ENCODE results near the gene SSRP1.
"Not testable (repeated sequence)": the region's sequence is repeated elsewhere in the genome, so short reads cannot be mapped to it uniquely, and the experiment has no call there.

Gene SSRP1

DNA sequence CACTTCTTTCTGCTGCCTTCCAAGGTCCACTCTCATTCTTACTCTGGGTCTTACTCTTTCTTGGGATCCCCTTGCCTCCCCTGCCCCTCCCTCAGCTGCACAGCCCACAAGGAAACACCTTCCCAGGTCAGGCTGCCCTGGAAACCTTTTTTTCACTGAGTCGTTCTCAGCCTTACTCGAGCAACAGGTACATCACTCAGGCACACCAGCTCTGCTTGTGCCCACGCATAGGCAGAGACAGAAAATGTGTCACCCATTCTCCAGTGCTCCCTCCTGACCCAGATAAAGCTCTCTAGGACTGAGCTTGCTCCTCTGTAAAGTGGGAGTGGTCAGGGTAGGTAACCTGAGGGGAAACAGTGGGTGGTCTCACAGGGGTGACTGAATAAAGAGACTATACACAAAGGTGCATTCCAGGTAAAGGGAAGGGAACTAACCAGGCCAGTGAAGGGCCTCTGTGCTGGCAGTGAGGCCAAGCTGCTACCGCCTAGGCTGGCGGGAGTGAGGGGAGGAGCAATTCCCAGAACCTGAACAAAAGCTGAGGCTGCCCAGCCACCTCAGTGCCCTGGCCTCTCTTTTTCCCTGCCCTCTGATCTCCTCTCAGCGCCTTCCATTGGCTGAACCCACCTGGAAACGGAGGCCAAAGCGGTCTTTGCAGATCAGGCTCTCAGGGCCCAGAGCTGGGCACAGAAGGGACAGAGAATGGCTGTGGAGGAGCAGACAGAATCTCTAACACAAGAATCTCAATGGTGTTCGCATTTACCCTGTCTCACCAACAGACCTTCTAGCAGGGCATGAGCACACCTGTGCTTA, 29.4 kb upstream of the SSRP1 start:
- intact Hi-C loops (cut with micrococcal nuclease): no loop called here
- Mint-ChIP-seq H3K27ac (no peak overlapping the region), H3K4me1 (ENCODE audit: low read depth) (peaks cover 24% of the 10 kb centered on the region), H3K36me3 (ENCODE audit: low read depth) (no peaks in the 10 kb centered on the region), H3K9me3 (no peaks in the 10 kb centered on the region), H3K4me3 (no peak overlapping the region), H3K27me3 (peaks cover 13% of the 10 kb centered on the region)

DNA sequence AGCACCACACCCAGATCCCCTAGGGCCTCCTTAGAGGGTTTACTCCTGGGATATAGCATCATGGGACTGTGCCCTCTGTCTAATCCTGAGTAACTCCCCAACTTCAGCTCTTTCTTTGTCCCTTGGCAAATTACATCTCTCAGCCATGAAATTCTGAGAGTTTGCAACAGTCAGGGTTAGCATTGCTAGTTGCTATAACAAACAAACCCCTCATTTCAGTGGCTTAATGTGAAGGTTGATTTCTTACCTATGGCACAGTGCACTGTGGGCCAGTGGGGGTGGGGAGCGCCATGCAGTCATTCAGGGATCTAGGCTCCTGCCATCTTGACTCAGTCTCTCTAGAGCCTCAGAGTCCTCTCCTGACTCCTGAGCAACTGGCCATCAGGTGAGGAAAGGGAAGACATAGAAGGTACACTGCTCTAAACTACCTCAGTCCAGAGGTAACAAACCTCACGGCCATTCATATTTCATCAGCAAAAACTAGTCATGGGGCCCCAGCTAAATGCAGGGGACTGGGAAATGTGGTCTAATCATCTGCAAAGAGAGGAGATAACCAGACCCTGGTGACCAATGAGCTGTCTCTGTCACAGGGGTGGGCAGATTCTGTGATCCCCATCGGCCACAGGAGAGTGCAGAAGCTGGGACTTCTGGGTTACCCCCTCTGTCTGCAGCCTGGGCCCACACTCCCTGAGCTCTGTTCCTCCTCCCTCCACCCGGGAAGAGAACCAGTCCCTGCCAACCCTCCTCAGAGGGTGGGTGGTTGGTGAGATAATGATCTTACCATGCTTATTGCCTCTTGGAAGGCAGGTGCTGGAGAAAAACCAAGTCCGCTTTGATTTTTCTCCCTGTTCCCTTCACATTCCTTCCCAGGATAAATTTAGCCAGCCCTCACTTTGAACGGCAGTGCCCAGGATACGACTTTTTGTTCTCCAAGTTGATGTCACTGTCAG, 27.7 kb upstream of the SSRP1 start:
- no peak overlapping the region for H3K4me3 Mint-ChIP-seq
- peaks cover 12% of the 10 kb centered on the region for H3K4me1 Mint-ChIP-seq (ENCODE audit: low read depth)
- H3K27me3 Mint-ChIP-seq: peaks cover 13% of the 10 kb centered on the region
- intact Hi-C loops (cut with micrococcal nuclease): no loop called here
- H3K9me3 Mint-ChIP-seq: no peaks in the 10 kb centered on the region
- no peaks in the 10 kb centered on the region for H3K36me3 Mint-ChIP-seq (ENCODE audit: low read depth)
- no peak overlapping the region for H3K27ac Mint-ChIP-seq

DNA sequence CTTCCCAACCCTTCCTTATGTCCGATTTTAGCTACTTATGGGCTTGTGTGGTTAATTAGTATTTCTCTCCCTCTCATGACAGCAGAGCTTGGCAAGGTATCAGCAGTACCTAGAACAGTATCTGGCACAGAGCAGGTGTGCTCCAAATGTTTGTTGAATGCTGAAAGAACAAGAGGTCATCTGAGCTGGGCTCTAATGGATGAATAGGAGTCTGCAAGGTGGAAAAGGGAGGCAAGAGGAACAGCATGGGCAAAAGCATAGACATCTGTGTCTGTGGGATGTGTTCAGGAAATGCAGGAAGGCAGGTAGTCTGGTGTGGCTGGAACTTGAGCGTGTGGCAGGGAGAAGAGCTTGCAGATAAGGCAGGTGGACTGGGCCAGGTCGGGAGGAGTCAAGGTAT, 26.2 kb upstream of the SSRP1 start:
- no peak overlapping the region for H3K4me3 Mint-ChIP-seq
- intact Hi-C loops (cut with micrococcal nuclease): no loop called here

DNA sequence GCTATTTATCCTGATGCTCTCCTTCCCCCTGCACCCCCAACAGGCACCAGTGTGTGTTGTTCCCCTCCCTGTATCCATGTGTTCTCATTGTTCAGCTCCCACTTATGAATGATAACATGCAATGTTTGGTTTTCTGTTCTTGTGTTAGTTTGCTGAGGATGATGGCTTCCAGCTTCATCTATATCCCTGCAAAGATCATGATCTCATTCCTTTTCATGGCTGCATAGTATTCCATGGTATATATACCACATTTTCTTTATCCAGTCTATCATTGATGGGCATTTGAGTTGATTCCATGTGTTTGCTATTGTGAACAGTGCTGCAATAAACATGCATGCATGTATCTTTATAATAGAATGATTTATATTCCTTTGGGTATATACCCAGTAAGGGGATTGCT, 25.7 kb upstream of the SSRP1 start:
- H3K4me3 Mint-ChIP-seq; H3K36me3 Mint-ChIP-seq (ENCODE audit: low read depth); H3K27me3 Mint-ChIP-seq; H3K27ac Mint-ChIP-seq; H3K9me3 Mint-ChIP-seq; intact Hi-C loops (cut with micrococcal nuclease): not testable (repeated sequence)
- peaks cover 11% of the 10 kb centered on the region for H3K4me1 Mint-ChIP-seq (ENCODE audit: low read depth)

More for the DNA sequence above, 26.2 kb upstream of the SSRP1 start:
- Mint-ChIP-seq H3K27ac (no peak overlapping the region), H3K4me1 (ENCODE audit: low read depth) (peaks cover 13% of the 10 kb centered on the region), H3K9me3 (no peaks in the 10 kb centered on the region), H3K36me3 (ENCODE audit: low read depth) (no peaks in the 10 kb centered on the region), H3K27me3 (peaks cover 8% of the 10 kb centered on the region)

DNA sequence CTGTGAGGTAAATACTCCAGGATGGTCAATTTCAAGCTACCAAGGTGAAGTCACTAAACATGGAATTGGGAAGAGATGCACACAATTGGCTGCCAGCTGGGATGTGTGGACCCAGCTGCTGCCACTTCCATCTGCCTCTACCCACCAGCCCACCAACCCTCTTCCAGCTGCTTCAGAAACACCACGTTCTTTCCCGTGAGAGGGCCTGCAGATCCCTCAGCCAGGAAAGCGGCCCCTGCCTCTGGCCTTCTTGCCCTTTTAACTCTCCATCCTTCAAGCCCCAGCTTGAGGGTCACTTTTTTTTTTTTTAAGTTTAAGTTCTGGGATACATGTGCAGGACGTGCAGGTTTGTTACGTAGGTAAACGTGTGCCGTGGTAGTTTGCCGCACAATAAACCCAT, 25.3 kb upstream of the SSRP1 start:
- H3K36me3 Mint-ChIP-seq (ENCODE audit: low read depth): no peaks in the 10 kb centered on the region
- H3K27me3 Mint-ChIP-seq: peaks cover 3% of the 10 kb centered on the region
- no peaks in the 10 kb centered on the region for H3K9me3 Mint-ChIP-seq
- no peak overlapping the region for H3K27ac Mint-ChIP-seq
- intact Hi-C loops (cut with micrococcal nuclease): no loop called here
- H3K4me1 Mint-ChIP-seq (ENCODE audit: low read depth): peaks cover 14% of the 10 kb centered on the region
- H3K4me3 Mint-ChIP-seq: no peak overlapping the region

DNA sequence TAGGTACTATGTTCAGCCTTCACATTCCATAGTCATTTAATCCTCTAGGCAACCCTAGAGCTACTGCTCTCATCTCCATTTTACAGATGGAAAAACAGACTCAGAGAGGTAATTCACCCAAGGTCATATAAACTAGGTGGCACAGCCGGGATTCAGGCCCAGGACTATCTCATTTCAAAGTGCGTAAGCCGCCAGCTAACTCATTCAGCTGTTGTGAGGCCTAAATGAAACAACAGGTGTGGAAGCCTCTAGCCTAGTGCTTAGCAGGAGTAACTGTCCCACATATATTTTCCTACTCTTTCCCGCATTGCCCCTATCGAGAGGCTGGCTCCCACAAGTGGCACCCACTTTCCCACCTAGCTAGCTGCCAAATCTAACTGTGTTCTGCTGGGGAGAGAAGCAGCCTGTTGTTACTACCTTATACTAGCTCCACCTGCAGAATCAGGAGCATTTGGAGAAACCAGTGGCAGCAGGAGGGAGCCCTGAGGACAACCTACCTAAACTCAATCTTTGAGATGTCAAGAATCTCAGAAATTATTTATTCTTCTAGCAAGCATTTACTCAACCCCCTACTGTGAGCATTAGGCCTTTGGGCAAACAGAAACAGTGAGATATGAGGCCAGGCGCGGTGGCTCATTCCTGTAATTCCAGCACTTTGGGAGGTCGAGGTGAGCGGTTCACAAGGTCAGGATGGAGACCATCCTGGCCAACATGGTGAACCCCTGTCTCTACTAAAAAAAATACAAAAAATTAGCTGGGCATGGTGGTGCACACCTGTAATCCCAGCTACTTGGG, 24.4 kb upstream of the SSRP1 start:
- Mint-ChIP-seq H3K27ac (no peak overlapping the region), H3K27me3 (peaks cover 3% of the 10 kb centered on the region), H3K9me3 (no peaks in the 10 kb centered on the region), H3K36me3 (ENCODE audit: low read depth) (no peaks in the 10 kb centered on the region), H3K4me1 (ENCODE audit: low read depth) (peaks cover 15% of the 10 kb centered on the region), H3K4me3 (no peak overlapping the region)
- intact Hi-C loops (cut with micrococcal nuclease): no loop called here

DNA sequence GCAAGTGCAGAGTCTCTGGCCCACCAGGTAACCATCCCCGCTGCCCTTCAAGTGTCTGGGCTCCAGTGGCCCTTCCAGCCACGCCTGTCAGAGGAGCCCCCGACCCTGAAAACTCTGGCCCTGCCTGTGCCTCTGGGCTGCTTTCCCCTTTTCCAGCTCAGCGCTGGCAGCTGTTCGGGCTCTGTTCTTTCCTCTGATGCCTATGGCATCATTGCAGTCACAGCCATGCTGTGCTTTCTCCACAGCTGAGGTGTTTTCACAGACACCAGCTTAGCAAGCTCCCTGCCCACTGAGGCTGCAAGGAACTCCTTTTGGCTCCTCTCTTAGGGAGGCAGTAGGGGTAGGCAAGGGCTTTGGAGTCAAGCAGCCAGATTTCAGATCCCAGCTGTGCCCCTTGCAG, 23.7 kb upstream of the SSRP1 start:
- H3K4me3 Mint-ChIP-seq: no peak overlapping the region
- H3K36me3 Mint-ChIP-seq (ENCODE audit: low read depth): no peaks in the 10 kb centered on the region
- H3K27me3 Mint-ChIP-seq: peaks cover 3% of the 10 kb centered on the region
- H3K27ac Mint-ChIP-seq: no peak overlapping the region
- peaks cover 22% of the 10 kb centered on the region for H3K4me1 Mint-ChIP-seq (ENCODE audit: low read depth)
- intact Hi-C loops (cut with micrococcal nuclease): no loop called here
- no peaks in the 10 kb centered on the region for H3K9me3 Mint-ChIP-seq

DNA sequence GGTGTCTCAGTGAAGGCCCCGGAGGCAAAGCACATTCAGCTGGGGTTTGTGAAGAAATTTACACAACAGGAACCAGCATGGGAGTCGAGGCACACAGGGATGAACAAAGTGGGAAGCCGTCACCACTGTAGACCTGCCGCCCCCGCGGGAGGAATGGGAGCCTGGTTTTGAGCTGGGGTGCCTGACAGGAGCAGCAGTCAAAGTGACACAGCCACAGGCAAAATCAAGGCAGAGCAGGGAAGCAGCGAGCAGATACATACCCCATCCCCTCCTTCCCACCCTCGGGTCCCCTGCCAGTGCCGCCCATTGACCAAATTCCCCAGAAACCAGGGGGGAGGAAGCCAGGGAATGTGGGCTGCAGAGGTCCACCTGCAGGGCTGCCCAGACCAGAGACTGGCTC, 23.3 kb upstream of the SSRP1 start:
- Mint-ChIP-seq H3K27me3 (peaks cover 3% of the 10 kb centered on the region), H3K9me3 (no peaks in the 10 kb centered on the region), H3K4me1 (ENCODE audit: low read depth) (peaks cover 26% of the 10 kb centered on the region), H3K4me3 (no peak overlapping the region), H3K27ac (no peak overlapping the region), H3K36me3 (ENCODE audit: low read depth) (no peaks in the 10 kb centered on the region)
- intact Hi-C loops (cut with micrococcal nuclease): no loop called here

DNA sequence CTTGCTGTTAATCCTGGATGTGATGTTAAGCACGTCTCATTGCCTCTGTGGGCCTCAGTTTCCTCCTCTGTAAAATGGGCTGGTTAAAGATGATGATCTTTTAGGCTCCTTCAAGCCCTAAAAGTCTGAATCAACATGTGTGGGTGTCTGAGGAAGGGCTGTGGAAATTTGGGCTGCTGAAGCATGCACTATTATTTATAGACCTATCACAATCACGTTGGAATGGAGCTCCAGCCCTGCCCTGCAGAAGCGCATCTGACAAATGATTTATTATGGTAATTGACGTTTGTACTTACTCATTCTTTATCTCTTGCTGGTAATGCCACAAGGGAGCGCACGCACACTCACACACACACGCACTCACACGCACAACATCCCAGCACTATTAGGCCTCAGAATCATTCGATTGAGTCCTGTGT, 22.9 kb upstream of the SSRP1 start:
- H3K36me3 Mint-ChIP-seq (ENCODE audit: low read depth): no peaks in the 10 kb centered on the region
- H3K4me1 Mint-ChIP-seq (ENCODE audit: low read depth): peaks cover 31% of the 10 kb centered on the region
- no peaks in the 10 kb centered on the region for H3K9me3 Mint-ChIP-seq
- no peak overlapping the region for H3K27ac Mint-ChIP-seq
- intact Hi-C loops (cut with micrococcal nuclease): no loop called here
- peaks cover 3% of the 10 kb centered on the region for H3K27me3 Mint-ChIP-seq
- no peak overlapping the region for H3K4me3 Mint-ChIP-seq

DNA sequence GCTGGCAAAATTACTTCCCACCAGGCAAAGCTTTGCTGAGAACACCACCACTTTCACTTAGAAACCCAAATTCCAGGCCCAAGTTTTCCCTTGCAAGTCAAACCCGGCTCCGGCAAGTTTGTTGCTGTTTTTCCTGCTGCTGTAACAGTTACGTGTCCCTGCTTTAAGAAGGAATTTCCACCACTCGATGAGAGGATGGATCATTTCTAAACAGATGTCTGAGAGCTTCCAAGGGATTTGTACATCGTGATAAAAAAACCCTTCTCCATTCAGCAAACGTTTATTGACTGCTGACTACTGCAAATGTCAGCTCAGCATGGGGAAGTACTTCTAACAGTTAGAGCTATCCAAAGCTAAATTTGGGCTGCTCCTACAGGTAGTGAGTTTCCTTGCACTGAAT, 22.2 kb upstream of the SSRP1 start:
- no peaks in the 10 kb centered on the region for H3K9me3 Mint-ChIP-seq
- intact Hi-C loops (cut with micrococcal nuclease): no loop called here
- H3K4me3 Mint-ChIP-seq: no peak overlapping the region
- H3K27me3 Mint-ChIP-seq: peaks cover 3% of the 10 kb centered on the region
- peaks cover 35% of the 10 kb centered on the region for H3K4me1 Mint-ChIP-seq (ENCODE audit: low read depth)
- H3K27ac Mint-ChIP-seq: no peak overlapping the region
- H3K36me3 Mint-ChIP-seq (ENCODE audit: low read depth): no peaks in the 10 kb centered on the region

DNA sequence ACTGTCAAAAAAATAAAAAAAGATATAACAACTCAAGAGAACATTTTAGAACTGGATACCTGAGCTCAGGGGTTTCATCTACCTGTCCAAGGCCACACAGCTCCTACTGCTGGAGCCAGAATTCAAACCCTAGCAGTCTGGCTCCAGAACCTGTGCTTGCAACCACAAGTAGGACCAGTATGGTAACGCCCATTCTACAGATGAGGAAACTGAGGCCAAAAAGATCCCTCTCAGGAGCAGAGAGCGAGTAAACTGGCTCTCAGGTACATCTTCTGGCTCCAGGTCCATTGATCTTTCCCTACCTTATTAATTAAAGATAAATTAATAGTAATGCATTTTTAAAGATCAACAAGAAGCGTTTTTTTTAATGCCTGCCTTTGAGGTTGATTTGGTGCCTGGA, 21.6 kb upstream of the SSRP1 start:
- Mint-ChIP-seq H3K36me3 (ENCODE audit: low read depth) (no peaks in the 10 kb centered on the region), H3K27ac (no peak overlapping the region), H3K4me1 (ENCODE audit: low read depth) (peaks cover 35% of the 10 kb centered on the region), H3K9me3 (no peaks in the 10 kb centered on the region), H3K27me3 (peaks cover 3% of the 10 kb centered on the region), H3K4me3 (no peak overlapping the region)
- intact Hi-C loops (cut with micrococcal nuclease): no loop called here

DNA sequence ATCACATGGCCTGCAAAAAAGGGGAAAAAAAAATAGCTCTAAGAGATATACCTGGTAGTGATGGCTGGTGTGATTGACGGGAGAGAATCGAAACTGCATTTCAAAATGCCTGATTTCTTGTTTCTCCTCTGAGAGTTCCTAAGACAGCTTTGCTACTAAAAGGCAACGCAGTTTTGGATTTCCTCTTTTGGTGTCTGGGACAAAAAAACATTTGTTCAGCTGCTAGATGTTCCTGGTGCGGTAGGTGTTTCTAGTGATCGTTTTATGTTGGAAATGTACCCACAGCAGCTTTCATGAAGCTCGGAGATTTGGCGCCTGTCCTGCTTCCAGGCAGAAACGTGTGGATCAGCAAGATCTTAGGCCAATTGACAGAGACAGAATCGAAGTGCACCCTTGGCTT, 20.6 kb upstream of the SSRP1 start:
- peak overlapping the region; percentile 26 for H3K4me3 Mint-ChIP-seq
- peaks cover 35% of the 10 kb centered on the region for H3K4me1 Mint-ChIP-seq (ENCODE audit: low read depth)
- H3K27me3 Mint-ChIP-seq: no peaks in the 10 kb centered on the region
- H3K36me3 Mint-ChIP-seq (ENCODE audit: low read depth): no peaks in the 10 kb centered on the region
- no peaks in the 10 kb centered on the region for H3K9me3 Mint-ChIP-seq
- intact Hi-C loops (cut with micrococcal nuclease): no loop called here
- peak overlapping the region; percentile 53 for H3K27ac Mint-ChIP-seq

DNA sequence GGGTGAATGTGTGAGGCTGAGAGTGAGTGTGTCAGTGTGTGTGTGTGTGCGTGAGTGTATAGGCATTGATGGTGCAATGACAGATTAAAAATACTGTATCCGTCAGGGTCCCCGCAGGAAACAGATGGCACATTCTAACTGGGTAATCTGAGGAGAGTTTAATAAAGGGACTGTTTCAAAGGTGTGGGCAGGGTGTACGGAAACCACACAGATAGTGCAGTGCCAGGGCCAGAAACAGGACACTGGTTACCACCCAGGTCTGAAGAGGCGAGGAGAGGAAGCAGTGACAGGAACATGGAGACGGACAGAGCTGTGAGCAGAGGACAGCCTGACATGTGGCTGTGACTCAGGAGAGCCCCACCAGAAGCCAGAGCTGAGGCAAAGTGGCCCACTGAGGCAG, 19.0 kb upstream of the SSRP1 start:
- Mint-ChIP-seq H3K36me3 (ENCODE audit: low read depth) (no peaks in the 10 kb centered on the region), H3K4me3 (no peak overlapping the region), H3K27ac (peak overlapping the region; percentile 69), H3K27me3 (no peaks in the 10 kb centered on the region), H3K9me3 (no peaks in the 10 kb centered on the region), H3K4me1 (ENCODE audit: low read depth) (peaks cover 35% of the 10 kb centered on the region)
- intact Hi-C loops (cut with micrococcal nuclease): no loop called here

DNA sequence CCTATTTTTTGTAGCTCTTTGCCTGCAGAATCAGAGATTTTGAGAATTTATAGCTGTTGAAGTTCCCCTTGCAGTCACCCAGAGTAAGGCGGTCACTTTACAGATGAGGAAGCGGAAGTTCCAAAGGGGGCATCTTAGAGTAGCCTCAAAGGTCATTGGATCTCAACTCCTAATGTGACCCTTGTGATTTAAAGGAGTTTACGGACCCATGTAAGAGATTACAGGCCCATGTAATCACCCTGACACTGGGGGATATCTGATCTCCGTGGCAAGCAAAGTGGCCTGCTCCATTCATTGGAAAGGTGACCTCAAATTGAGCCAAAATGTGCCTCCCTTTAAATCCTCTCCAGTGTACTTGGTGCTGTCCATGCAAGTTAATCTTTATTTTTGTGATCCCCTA, 18.2 kb upstream of the SSRP1 start:
- H3K27me3 Mint-ChIP-seq: no peaks in the 10 kb centered on the region
- H3K27ac Mint-ChIP-seq: peak overlapping the region; percentile 11
- H3K4me1 Mint-ChIP-seq (ENCODE audit: low read depth): peaks cover 35% of the 10 kb centered on the region
- no peaks in the 10 kb centered on the region for H3K9me3 Mint-ChIP-seq
- no peaks in the 10 kb centered on the region for H3K36me3 Mint-ChIP-seq (ENCODE audit: low read depth)
- intact Hi-C loops (cut with micrococcal nuclease): no loop called here
- H3K4me3 Mint-ChIP-seq: no peak overlapping the region

Measured in dendritic cell treated with granulocyte-macrophage colony-stimulating factor and Interleukin-4, amounts not matched to agents 40 ng/mL and 50 ng/mL, for 4 days (primary cell).